Activated gamma-delta T cell (primary cell): ENCODE measurements around the gene MXI1.
"Not testable (repeated sequence)": the region's sequence is repeated elsewhere in the genome, so short reads cannot be mapped to it uniquely, and the experiment has no call there.

Experiments used
- DNase-seq: peaks from one replicate; lab custom pipeline; 2025; lab: John Stamatoyannopoulos, UW

Gene MXI1

DNA sequence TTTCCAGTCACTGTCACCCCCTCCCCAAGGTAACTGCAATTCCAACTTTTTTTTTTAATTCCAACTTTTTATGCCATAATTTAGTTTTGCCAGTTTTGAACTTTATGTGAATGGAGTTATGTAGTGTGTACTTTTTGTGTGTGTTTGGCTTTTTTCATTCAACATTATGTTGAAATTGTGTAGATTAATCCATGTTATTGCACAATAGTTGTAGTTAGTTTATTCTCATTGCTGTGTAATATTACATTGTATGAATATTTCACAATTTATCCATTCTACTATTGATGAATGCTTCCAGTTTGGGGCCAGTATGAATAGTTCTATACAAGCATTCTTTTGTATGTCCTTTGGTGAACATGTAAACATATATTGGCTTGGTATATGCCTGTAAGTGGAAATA, 32.5 kb downstream of the MXI1 start:
- no peak for DNase-seq

DNA sequence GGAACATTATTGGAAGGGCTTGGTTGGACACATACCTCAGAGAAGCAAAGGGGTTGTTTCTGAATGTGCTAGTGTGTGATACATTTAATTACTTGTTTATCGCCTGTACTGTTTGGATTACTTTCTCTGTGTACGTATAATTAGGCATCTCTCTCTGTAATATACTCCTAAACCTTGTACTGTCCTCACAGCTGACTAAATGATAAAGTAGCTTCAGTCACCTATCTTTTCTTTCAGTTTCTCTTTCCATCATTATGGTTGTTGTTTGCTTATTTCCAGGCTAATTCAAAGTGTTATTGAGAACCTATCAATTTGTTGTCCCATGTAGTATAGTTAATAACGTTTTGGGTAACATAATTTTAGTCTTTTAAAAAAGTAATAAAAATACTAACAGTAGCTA, 34.0 kb downstream of the MXI1 start:
- DNase-seq = no peak

DNA sequence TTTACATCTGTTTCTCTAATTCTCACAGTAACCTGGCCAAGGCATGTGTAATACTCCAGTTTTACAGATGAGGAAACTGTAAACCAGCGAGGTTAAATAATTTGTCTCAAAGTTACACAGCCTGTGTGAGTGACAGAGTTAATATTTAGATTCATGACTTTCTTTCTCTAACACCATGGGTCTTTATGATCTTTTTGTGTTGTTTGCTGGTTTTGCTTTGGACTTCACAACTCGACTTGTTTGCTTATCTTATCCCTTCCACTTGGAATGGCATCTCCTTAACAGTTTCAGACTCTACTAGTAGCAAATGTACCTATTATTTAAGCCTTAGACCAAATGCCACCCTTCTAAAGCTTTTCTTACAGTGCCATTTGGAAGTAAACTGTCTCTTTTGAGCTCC, 34.4 kb downstream of the MXI1 start:
- DNase-seq = no peak

DNA sequence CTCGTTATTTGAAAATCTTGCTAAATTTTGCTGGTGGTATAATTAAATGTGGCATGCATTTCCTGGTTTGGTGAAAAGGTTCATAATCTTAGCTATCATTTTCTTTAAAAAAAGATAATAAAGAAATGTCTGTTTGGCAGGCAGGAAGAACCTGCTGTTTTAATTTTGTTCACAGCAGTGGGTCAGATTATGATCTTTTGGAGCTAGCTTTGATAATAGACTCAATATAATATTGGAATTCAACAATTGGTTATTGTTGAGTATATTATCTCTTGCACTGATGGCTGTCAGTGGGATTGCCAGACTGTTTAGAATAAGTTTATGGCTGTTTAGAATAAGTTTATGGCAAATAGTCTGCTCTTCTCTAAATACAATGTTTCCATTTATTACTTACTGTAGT, 35.1 kb downstream of the MXI1 start:
- DNase-seq = no peak

DNA sequence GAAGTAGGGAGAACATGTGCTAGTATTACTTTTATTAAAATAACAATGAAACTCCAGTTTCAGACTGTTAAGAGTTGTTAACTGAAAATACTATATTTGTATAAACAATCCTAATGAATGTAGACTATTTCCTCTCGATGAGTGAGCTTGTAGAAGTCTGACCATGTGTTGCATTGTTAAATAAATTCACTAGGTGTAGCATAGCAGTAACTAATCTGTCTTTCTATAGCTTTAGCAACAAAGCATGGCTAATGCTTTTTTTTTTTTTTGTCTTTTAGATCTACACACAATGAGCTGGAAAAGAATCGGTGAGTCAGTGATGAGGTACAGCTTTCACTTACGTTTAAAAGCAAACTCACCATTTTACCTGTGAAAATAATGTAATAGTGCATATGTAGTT, 37.1 kb downstream of the MXI1 start:
- DNase-seq = no peak

DNA sequence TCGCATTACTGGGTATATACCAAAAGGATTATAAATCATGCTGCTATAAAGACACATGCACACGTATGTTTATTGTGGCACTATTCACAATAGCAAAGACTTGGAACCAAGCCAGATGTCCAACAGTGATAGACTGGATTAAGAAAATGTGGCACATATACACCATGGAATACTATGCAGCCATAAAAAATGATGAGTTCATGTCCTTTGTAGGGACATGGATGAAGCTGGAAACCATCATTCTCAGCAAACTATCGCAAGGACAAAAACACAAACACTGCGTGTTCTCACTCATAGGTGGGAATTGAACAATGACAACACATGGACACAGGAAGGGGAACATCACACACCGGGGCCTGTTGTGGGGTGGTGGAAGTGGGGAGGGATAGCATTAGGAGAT, 40.4 kb downstream of the MXI1 start:
- DNase-seq = not testable (repeated sequence)

DNA sequence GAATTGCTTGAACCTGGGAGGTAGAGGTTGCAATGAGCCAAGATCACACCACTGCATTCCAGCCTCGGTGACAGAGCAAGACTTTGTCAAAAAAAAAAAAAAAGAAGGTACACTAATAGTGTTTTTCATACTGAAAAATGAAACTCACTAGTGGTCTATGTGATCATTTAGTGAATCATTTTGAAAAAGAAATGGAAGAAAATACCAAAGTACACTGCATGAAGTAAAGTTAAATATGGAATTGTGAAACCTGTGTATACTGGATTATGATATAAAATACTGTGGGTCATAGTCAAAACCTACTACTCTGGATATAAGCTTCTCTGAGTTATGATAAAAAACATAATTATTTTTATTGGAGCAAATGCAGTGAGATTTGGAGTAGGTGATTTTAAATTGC, 42.1 kb downstream of the MXI1 start:
- DNase-seq = not testable (repeated sequence)

DNA sequence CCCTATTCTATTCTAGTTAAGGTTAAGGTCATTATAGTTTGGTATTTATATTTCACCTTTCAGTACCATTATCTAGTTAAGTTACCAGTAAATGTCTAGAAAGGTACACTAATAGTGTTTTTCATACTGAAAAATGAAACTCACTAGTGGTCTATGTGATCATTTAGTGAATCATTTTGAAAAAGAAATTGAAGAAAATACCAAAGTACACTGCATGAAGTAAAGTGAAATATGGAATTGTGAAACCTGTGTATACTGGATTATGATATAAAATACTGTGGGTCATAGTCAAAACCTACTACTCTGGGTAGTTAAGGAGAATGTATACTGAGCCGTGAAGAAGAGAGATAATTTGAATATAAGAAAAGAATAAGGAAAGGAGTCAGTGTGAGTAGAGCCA, 44.0 kb downstream of the MXI1 start:
- DNase-seq = not testable (repeated sequence)

DNA sequence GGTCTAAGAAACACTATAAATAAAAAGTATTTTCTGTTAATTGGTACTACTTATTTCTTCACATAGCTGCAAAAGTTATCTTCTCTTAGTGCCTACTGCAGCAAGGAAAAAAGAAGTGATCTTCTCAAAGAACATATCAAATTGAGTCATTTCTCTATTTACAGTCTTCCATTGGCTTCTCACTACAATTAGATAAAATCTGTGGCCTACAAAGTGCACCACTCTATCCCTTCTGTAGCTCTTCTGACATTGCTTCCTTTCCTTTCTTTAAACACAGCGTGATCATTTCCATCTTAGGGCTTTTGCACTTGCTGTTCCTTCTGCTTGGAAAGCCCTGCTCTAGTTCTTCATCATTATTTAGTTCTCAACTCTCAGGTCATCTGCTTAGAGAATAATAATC, 44.7 kb downstream of the MXI1 start:
- DNase-seq = no peak

DNA sequence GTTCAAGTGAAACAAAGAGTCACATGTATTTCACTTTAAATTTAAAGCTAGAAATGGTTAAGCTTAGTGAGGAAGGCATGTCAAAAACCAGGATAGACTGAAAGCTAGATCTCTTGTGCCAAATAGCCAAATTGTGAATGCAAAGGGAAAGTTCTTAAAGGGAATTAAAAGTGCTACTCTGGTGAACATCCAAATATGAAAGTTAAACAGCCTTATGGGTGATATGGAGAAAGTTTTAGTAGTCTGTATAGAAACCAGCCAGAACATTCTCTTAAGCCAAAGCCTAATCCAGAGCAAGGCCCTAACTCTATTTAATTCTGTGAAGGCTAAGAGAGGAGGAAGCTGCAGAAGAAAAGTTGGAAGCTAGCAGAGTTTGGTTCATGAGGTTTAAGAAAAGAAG, 47.1 kb downstream of the MXI1 start:
- no peak for DNase-seq

DNA sequence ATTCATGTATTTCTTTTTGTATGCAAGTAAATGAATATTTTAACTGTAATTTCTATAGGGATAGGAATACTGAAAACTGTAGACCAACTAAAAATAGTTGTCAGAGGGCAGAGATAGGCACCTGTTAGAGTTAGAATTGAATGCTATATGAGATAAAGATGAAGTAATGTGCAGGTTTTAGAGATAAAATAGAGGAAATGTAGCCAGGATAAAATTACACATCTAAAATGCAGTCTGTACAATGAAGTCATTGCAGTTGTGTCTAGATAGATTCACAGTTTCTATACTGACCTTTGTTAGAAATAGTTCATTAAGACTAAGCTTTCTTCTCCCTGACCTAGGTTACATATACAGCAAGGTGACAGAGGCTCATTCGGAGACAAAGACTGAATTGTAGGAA, 51.1 kb downstream of the MXI1 start:
- no peak for DNase-seq

DNA sequence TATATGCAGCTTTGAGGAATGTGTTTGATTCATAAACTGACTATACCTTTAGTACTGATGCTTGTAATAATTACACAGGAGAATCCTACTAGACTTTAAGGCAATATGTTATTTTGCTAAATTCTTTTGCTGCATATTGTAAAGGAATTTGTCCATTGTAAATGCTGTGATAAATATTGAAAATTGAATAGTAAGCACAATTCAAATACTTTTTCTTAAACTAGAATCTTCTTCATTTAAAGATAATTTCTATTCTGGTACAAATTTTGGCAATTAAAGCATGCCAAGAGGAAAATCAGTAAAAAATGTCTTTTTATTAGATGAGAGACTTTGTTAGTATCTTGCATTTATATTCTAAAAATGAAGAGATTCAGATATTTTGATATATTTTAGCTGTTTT, 51.9 kb downstream of the MXI1 start:
- DNase-seq = no peak

DNA sequence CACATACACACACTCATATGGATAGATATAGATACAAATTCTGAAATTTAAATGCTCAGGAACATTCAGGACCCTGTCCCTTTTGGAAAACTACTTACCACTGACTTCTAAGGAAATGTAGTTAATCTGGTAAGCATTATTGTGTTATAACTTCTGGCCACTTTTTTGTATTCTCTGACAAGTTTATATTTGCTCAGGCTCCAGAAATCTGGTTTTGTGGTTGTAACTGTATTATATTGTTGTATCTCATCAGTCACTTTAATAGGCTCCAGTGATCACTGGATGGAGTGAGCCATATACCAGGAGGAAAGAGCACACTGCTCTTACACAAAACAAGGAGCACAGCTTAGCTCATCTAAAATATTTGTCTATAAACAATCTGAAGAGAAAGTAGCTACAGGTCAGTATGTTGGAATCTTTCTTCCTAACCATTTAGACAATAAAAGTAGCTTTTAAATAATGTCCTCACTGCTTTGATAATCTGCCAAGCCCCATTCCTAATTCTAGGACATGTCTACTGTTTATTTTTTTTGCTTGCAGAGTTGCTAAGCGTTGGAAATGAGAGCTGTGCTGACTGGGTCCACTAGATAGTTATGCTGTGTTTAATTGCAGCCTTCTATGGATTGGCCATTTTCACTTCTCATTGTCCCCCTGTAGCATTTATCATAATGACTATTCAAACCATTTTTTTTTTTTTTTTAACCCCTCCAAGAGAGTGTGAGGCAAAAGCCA, 53.5 kb downstream of the MXI1 start:
- DNase-seq = no peak

DNA sequence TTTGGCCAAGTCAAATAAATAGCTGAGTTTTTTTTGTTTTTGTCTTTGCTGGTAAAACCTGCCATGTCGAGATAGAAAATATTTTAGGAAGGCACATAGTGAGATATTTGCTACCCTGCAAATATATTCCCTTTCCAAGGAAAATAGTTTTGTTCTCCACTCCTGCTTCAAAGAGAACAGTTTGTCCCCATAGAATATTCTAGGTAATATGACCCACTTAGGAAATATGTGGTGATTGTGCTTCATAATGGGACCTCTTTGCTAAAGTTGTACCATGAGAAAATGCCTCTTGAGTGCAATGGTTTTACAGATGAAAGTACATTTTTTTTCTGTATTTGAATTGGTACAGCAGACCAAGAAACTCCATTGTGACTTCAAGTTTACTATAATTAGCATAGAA, 55.8 kb downstream of the MXI1 start:
- DNase-seq = no peak

DNA sequence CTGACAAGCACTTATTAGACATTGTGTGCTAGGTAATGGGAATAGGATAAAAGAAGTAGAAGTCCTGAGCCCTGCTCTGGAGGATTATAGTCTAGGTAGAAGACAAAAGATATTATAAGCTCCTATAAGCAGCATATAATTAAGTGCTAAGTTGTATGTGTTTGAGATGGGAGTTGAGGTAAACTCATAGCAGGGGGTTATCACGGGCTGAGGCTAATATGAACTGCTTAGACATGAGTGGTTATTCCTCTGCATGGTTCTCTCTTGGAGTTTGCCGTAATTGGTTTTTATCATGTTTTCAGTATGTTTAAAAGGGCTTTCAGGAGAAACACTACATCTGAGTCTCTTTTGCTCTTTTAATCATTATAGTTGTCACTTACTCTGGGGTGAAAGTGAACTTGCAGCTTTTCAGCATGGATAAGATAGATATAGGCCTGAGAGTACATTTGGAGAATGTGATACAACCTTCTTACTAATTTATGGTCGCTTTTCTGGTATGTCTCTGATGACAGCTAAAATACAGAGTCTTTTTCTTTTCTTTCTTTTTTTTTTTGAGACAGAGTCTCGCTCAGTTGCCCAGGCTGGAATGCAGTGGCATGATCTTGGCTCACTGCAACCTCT, 58.3 kb downstream of the MXI1 start:
- DNase-seq = no peak

DNA sequence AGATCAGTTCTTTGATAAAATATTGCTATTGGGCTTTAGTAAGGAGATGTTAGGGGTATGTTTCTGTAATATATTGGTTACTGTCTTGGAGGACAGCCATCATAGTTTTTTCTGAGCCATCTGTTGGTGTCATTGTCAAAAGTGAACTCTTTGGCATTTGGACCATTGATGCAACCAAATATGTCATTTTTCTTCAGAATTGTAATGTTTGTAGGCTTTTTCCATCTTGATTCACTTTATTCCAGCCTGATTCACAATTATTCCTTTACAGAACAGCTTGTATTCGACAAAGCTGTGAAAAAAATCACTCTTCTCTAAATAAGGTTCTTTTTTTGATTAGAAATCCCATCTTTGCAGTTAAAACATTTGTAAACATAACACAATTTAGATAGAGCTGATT, 59.9 kb downstream of the MXI1 start:
- no peak for DNase-seq

DNA sequence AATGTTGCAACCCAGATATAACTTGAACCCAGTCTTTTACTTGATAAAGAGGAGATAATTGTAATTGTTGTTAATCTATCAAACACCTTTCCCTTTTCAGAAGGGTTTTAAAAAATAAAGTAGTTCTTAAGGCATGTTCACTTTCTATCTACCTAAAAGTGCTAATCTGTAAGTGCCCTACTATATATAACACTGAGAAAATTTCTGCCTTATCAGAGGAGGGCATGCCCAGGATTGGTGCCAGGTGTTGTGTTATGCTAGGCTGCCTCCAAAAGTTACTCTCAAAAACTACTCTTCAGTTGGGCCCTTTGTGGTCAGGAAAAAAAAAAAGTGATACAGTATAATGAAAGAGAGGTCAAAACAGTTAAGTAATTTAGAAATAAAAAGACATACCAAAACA, 61.0 kb downstream of the MXI1 start:
- no peak for DNase-seq

DNA sequence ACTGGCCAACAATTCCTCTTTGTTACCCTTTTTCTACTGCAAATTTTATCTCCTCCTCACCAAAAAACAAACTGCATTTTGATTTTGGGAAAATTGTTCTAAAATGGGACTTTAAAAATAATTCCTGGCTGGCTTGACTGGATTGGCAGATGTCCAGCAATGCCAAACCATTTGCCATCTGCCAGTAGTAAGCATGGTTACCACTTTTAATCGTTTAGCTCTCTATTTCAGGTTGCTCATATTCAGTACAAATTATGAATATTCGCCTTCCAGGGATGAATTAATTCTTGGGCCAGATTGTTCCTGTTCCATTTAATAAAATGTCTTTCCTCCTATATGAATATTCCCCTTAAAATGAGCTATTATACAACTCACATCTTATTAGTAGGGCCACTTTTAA, 61.6 kb downstream of the MXI1 start:
- DNase-seq = no peak

DNA sequence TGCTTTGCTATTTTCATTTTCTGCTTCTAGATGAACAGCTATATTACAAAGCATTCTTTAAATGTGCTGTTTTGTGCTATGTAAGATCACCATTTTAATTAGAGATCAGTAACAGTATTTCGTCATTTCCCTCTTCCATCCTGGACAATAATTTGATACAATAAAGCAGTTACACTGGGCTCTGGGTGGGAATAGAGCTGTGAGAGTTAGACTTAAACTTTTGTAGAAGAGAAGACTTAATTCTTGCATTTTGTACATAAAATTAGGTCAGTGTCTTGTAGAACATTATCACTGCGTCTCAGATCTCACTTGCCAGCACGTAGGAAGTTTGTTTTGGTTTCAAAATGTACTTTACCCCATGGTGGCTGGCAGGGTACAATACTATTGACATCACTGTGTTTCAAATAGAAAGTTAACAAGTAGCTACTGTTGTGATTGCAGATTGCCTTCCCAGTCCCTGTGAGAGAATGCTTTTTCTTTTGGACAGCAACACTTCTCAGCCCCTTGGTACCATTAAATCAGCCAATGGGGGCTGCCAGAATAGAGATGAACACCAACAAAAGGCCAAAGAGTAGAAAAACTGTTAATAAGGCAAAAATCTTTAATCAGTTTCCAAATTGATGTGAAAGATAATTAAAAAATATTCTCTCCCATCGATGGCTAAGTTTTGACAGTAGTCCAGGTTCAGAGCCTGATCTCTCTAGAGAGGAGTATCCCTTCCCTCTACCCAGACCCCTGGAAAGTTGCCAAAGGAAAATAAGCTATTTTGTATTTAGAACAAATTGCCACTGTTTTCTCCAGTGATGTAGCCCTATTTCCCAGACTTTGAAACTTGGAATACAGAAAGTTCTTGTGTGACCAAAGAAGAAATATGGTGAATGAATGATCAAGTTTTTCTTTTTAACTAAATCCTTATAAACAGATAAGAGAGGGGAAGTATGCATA, 62.2 kb downstream of the MXI1 start:
- no peak for DNase-seq

DNA sequence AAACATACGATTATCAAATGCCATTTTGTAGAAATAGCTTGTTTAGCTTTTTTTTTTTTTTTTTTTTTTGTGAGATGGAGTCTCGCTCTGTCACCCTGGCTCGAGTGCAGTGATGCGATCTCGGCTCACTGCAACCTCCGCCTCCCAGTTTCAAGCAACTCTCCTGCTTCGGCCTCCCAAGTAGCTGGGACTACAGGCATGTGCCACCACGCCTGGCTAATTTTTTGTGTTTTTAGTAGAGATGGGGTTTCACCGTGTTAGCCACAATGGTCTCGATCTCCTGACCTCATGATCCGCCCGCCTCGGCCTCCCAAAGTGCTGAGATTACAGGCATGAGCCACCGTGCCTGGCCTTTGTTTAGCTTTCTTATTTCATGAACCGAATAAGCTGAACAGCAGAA, 65.6 kb downstream of the MXI1 start:
- DNase-seq = not testable (repeated sequence)

DNA sequence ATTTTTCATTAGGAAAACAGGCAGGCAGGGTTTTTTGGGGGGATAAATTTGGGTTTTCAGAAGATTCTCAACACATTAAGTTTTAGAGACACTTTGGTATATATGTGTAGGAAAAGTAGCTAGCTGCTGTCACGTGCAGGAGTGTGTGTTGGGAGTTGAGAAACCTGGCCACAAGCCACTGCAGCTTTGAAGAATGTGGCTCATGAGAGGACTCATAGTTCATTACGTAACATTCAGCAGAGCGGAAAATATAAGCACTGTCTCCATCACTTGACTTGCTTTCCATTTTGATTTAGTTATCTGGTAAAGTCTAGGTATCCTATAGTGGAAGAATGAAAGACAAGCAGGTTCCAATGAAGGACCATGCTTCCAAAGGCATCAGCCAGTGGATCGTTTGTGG, 66.1 kb downstream of the MXI1 start:
- no peak for DNase-seq

DNA sequence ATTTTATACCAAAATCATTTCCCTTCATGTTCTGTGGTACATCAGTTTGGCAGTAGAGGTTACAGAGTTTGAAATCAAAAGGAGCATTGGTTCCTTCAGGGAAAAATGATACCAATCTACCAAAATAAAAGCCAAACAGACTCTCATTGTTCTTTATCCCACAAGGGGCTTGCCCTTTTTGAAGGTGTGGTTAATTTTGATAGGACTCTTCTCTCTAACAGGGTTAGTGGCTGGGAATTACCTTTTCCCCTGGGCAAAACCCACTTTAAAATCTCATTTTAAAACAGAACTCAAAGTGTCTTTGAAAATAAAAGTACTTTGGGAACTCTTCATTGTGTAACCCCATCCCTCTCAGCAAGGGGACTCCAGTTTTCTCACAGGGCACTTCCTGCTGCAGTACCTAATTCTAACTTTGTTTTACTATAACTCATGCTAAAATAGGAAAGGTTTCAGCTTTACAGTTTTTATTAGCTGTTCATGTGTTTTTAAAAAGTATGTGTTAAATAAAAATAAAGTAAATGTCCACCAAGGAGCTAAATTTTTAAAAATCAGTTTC, 66.7 kb downstream of the MXI1 start:
- DNase-seq = no peak

DNA sequence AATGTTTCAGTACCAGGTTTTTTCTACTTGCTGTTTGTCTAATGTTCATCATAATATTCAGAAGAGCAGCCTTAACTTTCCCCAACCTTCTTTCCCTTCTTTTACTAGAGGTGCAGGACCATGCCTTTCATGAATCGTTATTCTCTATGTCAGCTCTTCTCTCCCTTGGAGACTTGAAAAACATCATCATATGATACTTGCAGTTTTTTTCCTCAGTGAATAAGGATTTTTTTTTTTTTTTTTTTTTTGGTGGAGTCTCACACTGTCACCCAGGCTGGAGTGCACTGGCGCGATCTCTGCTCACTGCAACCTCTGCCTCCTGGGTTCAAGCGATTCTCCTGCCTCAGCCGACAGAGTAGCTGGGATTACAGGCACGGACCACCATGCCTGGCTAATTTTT, 67.2 kb downstream of the MXI1 start:
- no peak for DNase-seq
